A673 (cell line): ENCODE results near the gene QPCTL. TPM values are rescaled to one million over a fixed set of nuclear protein-coding genes. Genes with fewer than 3 reads are reported as not detected.

Experiments
- BruUV-seq: library from RNA; stranded (reverse); fragments of 400-500 nt; replicated peaks from 2 replicates; lab custom pipeline; 2021; lab: Mats Ljungman, UMichigan
- CTCF ChIA-PET: fragments of 300-600 bp; sonication (Branson Sonifier 250); formaldehyde crosslinking; loops from one replicate; lab custom pipeline; 2022; ENCODE audit warnings: antibody characterized with exemption; lab: Charles Lee
- POLR2A ChIA-PET: fragments of 300-600 bp; sonication (Branson Sonifier 250); formaldehyde crosslinking; loops from one replicate; lab custom pipeline; 2022; ENCODE audit warnings: antibody characterized with exemption; ENCODE audit not compliant: low non-redundant PET; lab: Charles Lee
- DNase-seq: peaks from one replicate; pipeline ENCODE4 v3.0.0-alpha.2; 2015; ENCODE audit warnings: low spot score
- H3K27ac ChIP-seq: fragments of 200-600 bp; sonication (generic); 2 replicates; pipeline ENCODE4 v1.5.1; 2016; ENCODE audit warnings: mixed run types, low read depth, mild to moderate bottlenecking, mixed read lengths, antibody characterized with exemption, low read length; ENCODE audit not compliant: poor library complexity, severe bottlenecking
- H3K27me3 ChIP-seq: fragments of 200-600 bp; sonication (generic); replicated peaks from 2 replicates; pipeline ENCODE4 v1.6.1; 2017; ENCODE audit warnings: mixed run types, low read depth, mild to moderate bottlenecking, mixed read lengths, antibody characterized with exemption, low read length; ENCODE audit not compliant: insufficient read depth, poor library complexity
- H3K36me3 ChIP-seq: fragments of 200-600 bp; sonication (generic); 2 replicates; pipeline ENCODE4 v1.6.1; 2016; ENCODE audit warnings: mixed run types, mild to moderate bottlenecking, mixed read lengths, antibody characterized with exemption, low read length; ENCODE audit not compliant: insufficient read depth, poor library complexity, severe bottlenecking
- H3K4me1 ChIP-seq: fragments of 200-600 bp; sonication (generic); 2 replicates; pipeline ENCODE4 v1.6.1; 2017; ENCODE audit warnings: mixed run types, mild to moderate bottlenecking, mixed read lengths, antibody characterized with exemption, low read length; ENCODE audit not compliant: insufficient read depth, poor library complexity, severe bottlenecking
- H3K4me3 ChIP-seq: fragments of 200-600 bp; sonication (generic); 2 replicates; pipeline ENCODE4 v1.5.1; 2016; ENCODE audit warnings: low read depth, mixed run types, mild to moderate bottlenecking, mixed read lengths, low read length; ENCODE audit not compliant: poor library complexity, severe bottlenecking
- H3K9me3 ChIP-seq: fragments of 200-600 bp; sonication (generic); 2 replicates; pipeline ENCODE4 v1.6.1; 2016; ENCODE audit warnings: mixed run types, low read depth, mild to moderate bottlenecking, mixed read lengths, antibody characterized with exemption, low read length; ENCODE audit not compliant: poor library complexity, severe bottlenecking
- EZH2 ChIP-seq: fragments of 200-600 bp; sonication (generic); IDR thresholded peaks from 2 replicates; pipeline ENCODE4 v1.6.1; 2017; ENCODE audit warnings: borderline replicate concordance, low read depth, mild to moderate bottlenecking, mixed read lengths, antibody characterized with exemption, low read length; ENCODE audit not compliant: poor library complexity, severe bottlenecking
- intact Hi-C: fragments of 100-400 bp; cut with micrococcal nuclease; formaldehyde crosslinking; loops from one replicate; pipeline ENCODE4 v1.10.0; 2022; ENCODE audit not compliant: unreplicated experiment
- total RNA-seq: library from RNA; stranded (reverse); gene quantifications from 2 replicates; pipeline ENCODE4 v1.2.3, GENCODE V29; 2021
- TF ChIP-seq, protein P1 (sequence below): fragments of 300-800, 200-600 bp; sonication (generic); conservative IDR thresholded peaks from 2 replicates; pipeline ENCODE4 v1.5.1; 2017; ENCODE audit warnings: low read depth, mild to moderate bottlenecking, antibody characterized with exemption, low read length, moderate library complexity, mixed read lengths

The QPCTL gene
- total RNA-seq, 1 experiment from 2014 or later, result 12.8 TPM

DNA sequence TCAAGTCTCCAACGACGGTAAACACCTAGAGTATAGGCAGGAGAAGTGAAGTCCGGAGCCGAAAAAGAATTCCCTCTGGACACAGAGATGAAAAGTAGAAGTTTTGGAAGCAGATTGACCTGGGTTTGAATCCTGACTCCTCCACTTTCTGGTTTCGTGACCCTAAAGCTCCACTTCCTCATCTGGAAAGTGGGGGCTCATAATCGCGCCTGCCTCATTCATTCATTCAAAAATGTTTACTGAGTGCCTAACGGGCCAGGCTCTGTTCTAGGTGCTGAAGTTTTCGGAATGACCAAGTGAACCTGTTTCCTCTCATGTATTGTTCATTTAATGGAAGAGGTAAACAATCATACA lies 46.1 kb upstream of the QPCTL start:
- Histone ChIP-seq H3K27ac (no peak overlapping the region), H3K27me3 (no peaks in the 10 kb centered on the region), H3K36me3 (no peaks in the 10 kb centered on the region), H3K4me3 (peak overlapping the region; percentile 43), H3K4me1 (peaks cover 17% of the 10 kb centered on the region), H3K9me3 (no peaks in the 10 kb centered on the region)
- no peak for DNase-seq
- no peak for TF ChIP-seq EZH2
- TF ChIP-seq, protein P1, sequence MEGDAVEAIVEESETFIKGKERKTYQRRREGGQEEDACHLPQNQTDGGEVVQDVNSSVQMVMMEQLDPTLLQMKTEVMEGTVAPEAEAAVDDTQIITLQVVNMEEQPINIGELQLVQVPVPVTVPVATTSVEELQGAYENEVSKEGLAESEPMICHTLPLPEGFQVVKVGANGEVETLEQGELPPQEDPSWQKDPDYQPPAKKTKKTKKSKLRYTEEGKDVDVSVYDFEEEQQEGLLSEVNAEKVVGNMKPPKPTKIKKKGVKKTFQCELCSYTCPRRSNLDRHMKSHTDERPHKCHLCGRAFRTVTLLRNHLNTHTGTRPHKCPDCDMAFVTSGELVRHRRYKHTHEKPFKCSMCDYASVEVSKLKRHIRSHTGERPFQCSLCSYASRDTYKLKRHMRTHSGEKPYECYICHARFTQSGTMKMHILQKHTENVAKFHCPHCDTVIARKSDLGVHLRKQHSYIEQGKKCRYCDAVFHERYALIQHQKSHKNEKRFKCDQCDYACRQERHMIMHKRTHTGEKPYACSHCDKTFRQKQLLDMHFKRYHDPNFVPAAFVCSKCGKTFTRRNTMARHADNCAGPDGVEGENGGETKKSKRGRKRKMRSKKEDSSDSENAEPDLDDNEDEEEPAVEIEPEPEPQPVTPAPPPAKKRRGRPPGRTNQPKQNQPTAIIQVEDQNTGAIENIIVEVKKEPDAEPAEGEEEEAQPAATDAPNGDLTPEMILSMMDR, result no peak
- intact Hi-C loops, result no loop called here
- ChIA-PET CTCF (interaction anchor here (0.6 to 0.7 kb wide), 2 partner anchors 152 to 842 kb away, joined by 3 read pairs; no protein-coding TSS in a partner anchor), POLR2A (no interaction called here)
- no TSS peak for BruUV-seq

DNA sequence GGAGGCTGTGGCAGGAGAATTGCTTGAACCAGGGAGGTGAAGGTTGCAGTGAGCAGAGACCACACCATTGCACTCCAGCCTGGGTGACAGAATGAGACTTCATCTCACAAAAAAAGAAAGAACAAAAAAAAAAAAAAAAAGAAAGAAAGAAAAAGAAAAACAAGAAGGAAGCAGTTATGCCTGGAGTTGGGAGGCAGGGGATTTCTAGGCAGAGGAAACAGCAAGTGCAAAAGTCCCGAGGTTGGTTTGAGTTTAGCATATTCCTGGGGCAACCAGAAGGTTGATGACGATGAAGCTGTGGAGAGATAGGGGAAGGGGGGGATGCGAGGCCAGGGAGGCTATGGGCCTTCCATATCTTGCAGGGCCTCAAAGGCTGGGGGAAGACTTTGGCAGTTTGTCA lies 41.7 kb upstream of the QPCTL start:
- intact Hi-C loops, result no loop called here
- H3K27me3 ChIP-seq, result no peaks in the 10 kb centered on the region
- ChIA-PET CTCF (no interaction called here), POLR2A (no interaction called here)
- no peaks in the 10 kb centered on the region for H3K9me3 ChIP-seq
- H3K36me3 ChIP-seq, result no peaks in the 10 kb centered on the region
- BruUV-seq, result no TSS peak
- no peak overlapping the region for H3K27ac ChIP-seq
- H3K4me1 ChIP-seq, result peaks cover 9% of the 10 kb centered on the region
- TF ChIP-seq EZH2, result no peak
- TF ChIP-seq, protein P1, result no peak
- DNase-seq, result no peak
- no peak overlapping the region for H3K4me3 ChIP-seq

DNA sequence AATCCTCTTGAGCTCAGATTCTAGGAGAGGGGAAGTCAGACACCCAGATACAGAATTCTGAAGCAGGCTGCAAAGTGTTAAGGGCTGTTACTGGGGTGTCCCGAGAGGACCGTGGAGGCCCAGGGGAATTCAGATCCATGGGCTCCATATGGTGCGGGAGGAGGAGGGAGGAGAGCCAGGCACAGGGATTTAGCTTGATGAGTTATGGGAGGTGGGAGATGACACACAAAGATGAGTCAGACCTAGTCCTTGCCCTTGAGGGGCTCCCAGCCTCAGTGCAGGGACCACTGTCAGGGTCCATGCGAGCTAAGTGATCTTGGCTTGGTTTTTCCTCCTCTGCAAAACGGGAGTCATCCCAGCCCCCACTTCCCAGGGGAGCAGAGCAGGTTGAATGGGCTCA lies 38.8 kb upstream of the QPCTL start:
- CTCF ChIA-PET, result interaction anchor here (0.5 to 0.6 kb wide), 2 partner anchors 226 to 742 kb away, joined by 4 to 11 read pairs; no protein-coding TSS in a partner anchor
- TF ChIP-seq, protein P1, result no peak
- no peak for TF ChIP-seq EZH2
- Histone ChIP-seq H3K4me1 (peaks cover 5% of the 10 kb centered on the region), H3K27me3 (no peaks in the 10 kb centered on the region), H3K36me3 (no peaks in the 10 kb centered on the region), H3K27ac (no peak overlapping the region), H3K9me3 (no peaks in the 10 kb centered on the region), H3K4me3 (no peak overlapping the region)
- DNase-seq, result peak; percentile 48
- intact Hi-C loops, result no loop called here
- no TSS peak for BruUV-seq
- POLR2A ChIA-PET, result interaction anchor here (0.6 kb wide), 1 partner anchor 24 kb away, joined by 5 read pairs; no protein-coding TSS in a partner anchor
